GM19351 (cell line): ENCODE measurements around the gene EDEM3.
A peak's percentile ranks its signal among the peaks of the same experiment; 100 is the strongest.
"Not testable (repeated sequence)": the region's sequence is repeated elsewhere in the genome, so short reads cannot be mapped to it uniquely, and the experiment has no call there.

Experiments used
- ATAC-seq: cut with Tn5 transposase; IDR thresholded peaks from one replicate; pipeline ENCODE4 v1.9.1; 2021; ENCODE audit warnings: mild to moderate bottlenecking, moderate library complexity; ENCODE audit not compliant: unreplicated experiment

The EDEM3 gene

GRCh38 chr1:184680611-184681225, 73.9 kb downstream of the EDEM3 start:
- ATAC-seq = not testable (repeated sequence)

DNA sequence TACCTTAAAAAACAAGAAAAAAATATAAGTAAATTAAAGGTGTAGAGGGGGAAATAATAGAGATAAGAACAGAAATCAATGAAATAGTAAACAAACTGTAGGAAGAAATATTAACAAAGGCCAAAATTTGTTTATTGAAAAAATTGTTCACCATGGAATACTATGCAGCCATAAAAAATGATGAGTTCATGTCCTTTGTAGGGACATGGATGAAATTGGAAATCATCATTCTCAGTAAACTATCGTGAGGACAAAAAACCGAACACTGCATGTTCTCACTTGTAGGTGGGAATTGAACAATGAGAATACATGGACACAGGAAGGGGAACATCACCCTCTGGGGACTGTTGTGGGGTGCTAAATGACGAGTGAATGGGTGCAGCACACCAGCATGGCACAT, 75.2 kb downstream of the EDEM3 start:
- ATAC-seq = not testable (repeated sequence)

GRCh38 chr1:184677344-184677743, 77.3 kb downstream of the EDEM3 start:
- ATAC-seq = no peak

- ATAC-seq = no peak
Observed at GRCh38 chr1:184673305-184673704, 81.4 kb downstream of the EDEM3 start.

- ATAC-seq = no peak
Observed at GRCh38 chr1:184672013-184672726, 82.5 kb downstream of the EDEM3 start.

DNA sequence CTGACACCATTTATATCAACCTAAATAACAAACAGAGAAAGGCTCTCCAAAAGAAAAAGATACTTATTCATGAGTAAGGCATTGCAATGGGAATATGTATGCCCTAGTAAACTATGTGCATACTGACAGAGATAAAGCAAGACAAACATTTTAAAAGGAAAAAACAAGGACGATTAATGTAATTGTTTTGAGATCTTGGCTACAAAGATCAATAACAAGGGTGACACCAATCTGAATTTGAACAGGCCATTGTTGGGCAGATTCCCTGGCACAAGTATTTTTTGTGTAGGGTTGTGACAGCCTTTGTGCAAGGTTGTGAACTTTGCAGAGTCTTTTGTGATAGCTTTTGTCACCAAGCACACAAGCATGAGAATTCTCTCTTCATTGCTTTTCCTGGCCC, 85.3 kb downstream of the EDEM3 start:
- no peak for ATAC-seq

- no peak for ATAC-seq
Observed at GRCh38 chr1:184665360-184665759, 89.3 kb downstream of the EDEM3 start.

- ATAC-seq = no peak
Observed at GRCh38 chr1:184664661-184665060, 90.0 kb downstream of the EDEM3 start.

GRCh38 chr1:184664042-184664660, 90.5 kb downstream of the EDEM3 start:
- peak; percentile 78 for ATAC-seq

- no peak for ATAC-seq
Observed at GRCh38 chr1:184661801-184662200, 92.9 kb downstream of the EDEM3 start.

DNA sequence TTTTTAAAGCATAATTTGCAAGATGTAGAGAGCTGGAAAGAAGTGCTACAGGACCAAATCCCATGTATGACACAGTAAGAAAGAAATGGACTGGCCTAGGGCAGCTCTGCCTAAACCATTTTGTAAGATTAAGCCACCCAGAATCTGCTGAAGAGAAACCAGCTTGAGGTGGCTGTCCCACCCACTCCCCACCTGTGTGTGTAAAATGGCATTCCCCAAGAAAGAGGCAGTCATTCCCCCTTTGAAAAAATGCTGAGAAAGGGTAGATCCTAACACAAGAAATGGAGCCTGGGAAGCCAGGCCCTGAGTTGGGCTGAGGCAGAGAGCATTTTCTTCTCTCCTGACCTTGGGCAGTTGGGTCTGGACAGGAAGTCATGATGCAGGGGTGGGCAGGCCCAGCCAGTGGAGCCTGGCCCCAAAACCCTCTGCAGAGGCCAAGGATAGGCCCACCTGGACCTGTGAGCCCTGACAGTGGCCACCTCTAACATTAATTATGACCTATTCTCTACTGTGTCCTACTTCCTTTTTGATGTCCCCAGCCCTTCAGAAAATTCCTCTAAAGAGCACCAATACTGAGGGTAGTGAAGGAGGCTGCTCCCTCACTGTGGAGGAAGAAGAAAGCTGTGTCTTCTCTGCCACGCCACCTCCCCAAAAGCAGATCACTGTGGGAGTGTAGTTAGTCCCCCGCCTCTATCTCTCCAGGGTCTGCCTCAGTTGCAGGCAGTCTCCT, 94.0 kb downstream of the EDEM3 start:
- ATAC-seq = no peak

- ATAC-seq = no peak
Observed at GRCh38 chr1:184658055-184658454, 96.6 kb downstream of the EDEM3 start.

- ATAC-seq = no peak
Observed at GRCh38 chr1:184656221-184656620, 98.4 kb downstream of the EDEM3 start.

GRCh38 chr1:184655185-184655584, 99.5 kb downstream of the EDEM3 start:
- ATAC-seq = no peak

DNA sequence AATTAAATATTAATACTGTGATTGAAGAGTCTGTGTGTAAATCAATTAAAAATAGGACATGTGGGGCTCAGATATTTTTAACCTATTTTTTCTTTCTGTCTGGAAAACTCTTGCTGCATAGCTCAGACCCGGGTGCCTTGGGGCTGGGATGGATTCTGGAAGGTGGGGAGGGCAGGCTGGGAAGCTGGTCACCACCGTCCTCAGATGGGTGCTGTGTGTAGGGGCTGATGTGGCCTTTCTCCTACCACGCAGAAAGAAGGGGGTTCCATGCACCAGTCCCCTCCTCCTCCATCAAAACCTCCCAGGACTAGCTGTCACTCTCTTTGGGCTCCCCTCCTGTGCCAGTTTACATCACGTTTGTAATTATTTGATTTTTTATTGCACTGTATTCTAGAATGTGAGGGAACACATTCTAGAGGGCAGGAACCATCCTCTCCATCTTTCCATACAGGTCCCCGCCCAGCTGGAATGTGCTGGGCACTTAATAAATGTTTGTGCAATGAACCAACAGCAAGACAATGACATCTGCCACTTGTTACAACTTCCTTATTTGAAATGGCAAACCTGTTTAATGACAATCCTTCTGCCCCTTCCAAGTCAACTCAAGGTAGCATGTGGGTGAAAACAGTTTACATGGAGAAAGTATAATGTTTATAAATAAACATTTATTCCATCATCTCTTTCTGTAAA, 104.3 kb downstream of the EDEM3 start:
- no peak for ATAC-seq

GRCh38 chr1:184649451-184649888, 105.2 kb downstream of the EDEM3 start:
- peak; percentile 95 for ATAC-seq

DNA sequence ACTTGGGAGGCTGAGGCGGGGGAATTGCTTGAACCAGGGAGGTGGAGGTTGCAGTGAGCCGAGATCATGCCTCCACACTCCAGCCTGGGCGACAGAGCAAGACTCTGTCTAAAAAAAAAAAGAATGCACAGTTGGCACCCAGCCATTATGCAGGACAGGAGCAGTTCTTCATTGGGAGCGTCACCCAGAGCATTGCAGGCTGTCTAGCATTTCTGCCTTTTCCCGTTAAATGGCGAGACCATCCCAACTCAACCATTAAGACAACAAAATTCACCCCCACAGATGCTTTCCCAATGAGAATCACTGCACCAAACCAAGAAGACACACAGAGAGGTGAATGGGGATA, 105.8 kb downstream of the EDEM3 start:
- no peak for ATAC-seq

DNA sequence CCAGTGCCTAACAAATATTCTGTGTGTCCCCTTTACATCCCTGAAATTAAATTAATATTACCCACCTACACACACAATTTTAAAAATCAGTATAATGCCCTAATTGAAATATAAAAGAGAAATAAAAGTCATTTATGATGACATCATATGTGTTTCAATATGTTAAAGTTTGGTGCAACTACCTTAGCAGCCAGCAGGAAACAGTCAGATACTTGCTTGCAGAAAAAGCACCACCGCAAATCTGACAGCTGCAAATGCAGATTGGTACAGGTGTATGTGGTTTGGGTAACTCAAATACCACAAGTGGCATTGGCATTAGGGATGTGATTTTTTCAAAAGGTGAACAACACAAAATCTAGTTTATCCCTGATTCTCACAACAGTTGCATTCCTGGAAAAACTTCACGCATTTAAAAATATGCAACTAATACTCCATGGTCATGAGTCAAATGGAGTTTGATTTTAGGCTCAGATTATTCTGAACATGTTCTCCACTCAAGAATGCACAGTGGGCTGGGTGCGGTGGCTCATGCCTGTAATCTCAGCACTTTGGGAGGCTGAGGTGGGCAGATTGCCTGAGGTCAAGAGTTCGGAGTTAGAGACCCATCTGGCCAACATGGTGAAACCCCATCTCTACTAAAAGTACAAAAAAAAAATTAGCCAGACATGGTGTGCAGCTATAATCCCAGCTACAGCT, 106.3 kb downstream of the EDEM3 start:
- no peak for ATAC-seq

- no peak for ATAC-seq
Observed at GRCh38 chr1:184647471-184647870, 107.2 kb downstream of the EDEM3 start.

GRCh38 chr1:184646824-184647223, 107.8 kb downstream of the EDEM3 start:
- ATAC-seq = no peak
